HPDE6-E6E7 (cell line): ENCODE data around the gene OR5D16.
"Not testable (repeated sequence)": the region's sequence is repeated elsewhere in the genome, so short reads cannot be mapped to it uniquely, and the experiment has no call there.

ENCODE experiments used
- DNase-seq: peaks from one replicate; pipeline ENCODE4 v3.0.0; 2011; ENCODE audit warnings: missing footprints; ENCODE audit errors: extremely low spot score

OR5D16 gene

GRCh38 chr11:55838452-55838851, at the start of gene OR5D16:
TSS of gene OR5D16 (plus strand) at chr11:55838752. CDS start at chr11:55838752, 0 bp downstream.
- DNase-seq: no peak

GRCh38 chr11:55791606-55792005, 46.9 kb upstream of the OR5D16 start:
- no peak for DNase-seq

- DNase-seq: no peak
Measured at GRCh38 chr11:55793321-55793720, 45.2 kb upstream of the OR5D16 start.

- no peak for DNase-seq
Measured at GRCh38 chr11:55795256-55795655, 43.3 kb upstream of the OR5D16 start, which contains the start of gene OR5D14. TSS of gene OR5D14 (plus strand) at chr11:55795556. CDS start at chr11:55795556, 0 bp downstream.

GRCh38 chr11:55806248-55806647, 32.3 kb upstream of the OR5D16 start:
- no peak for DNase-seq

GRCh38 chr11:55811067-55811466, 27.5 kb upstream of the OR5D16 start, which contains the start of gene OR5L1:
TSS of gene OR5L1 (plus strand) at chr11:55811367. CDS start at chr11:55811467, 100 bp downstream.
- DNase-seq: no peak

- DNase-seq: no peak
Measured at GRCh38 chr11:55819330-55819729, 19.2 kb upstream of the OR5D16 start, which contains the start of gene OR5D18. TSS of gene OR5D18 (plus strand) at chr11:55819630. CDS start at chr11:55819630, 0 bp downstream.

GRCh38 chr11:55826919-55827318, 11.6 kb upstream of the OR5D16 start, which contains the start of gene OR5L2:
TSS of gene OR5L2 (plus strand) at chr11:55827219. CDS start at chr11:55827219, 0 bp downstream.
- no peak for DNase-seq

- no peak for DNase-seq
Measured at GRCh38 chr11:55847453-55847852, 8.9 kb downstream of the OR5D16 start.

- no peak for DNase-seq
Measured at GRCh38 chr11:55849037-55849436, 10.5 kb downstream of the OR5D16 start.

GRCh38 chr11:55852141-55852540, 13.6 kb downstream of the OR5D16 start:
- DNase-seq: no peak

- DNase-seq: no peak
Measured at GRCh38 chr11:55854704-55855103, 16.2 kb downstream of the OR5D16 start.

GRCh38 chr11:55867354-55867753, 28.8 kb downstream of the OR5D16 start:
- DNase-seq: not testable (repeated sequence)

GRCh38 chr11:55872731-55873130, 34.2 kb downstream of the OR5D16 start:
- DNase-seq: not testable (repeated sequence)

- DNase-seq: not testable (repeated sequence)
Measured at GRCh38 chr11:55873146-55873545, 34.6 kb downstream of the OR5D16 start.

- DNase-seq: not testable (repeated sequence)
Measured at GRCh38 chr11:55882997-55883396, 44.4 kb downstream of the OR5D16 start, which contains the start of gene TRIM51. TSS of gene TRIM51 (plus strand) at chr11:55883297. CDS start at chr11:55885429, 2,132 bp downstream.

GRCh38 chr11:55884995-55885394, 46.4 kb downstream of the OR5D16 start:
- not testable (repeated sequence) for DNase-seq

- DNase-seq: not testable (repeated sequence)
Measured at GRCh38 chr11:55885481-55885880, 46.9 kb downstream of the OR5D16 start.
